Measurements from ENCODE around the gene NRGN. TPM values are rescaled to one million over a fixed set of nuclear protein-coding genes. Genes with fewer than 3 reads are reported as not detected.

The NRGN gene
- total RNA-seq, 1 donor from 2014 or later = 79.9 TPM

GRCh38 chr11:124728134-124728533, 11.6 kb upstream of the NRGN start:
- Histone ChIP-seq H3K27me3 (no peaks in the 10 kb centered on the region), H3K27ac (no peak overlapping the region), H3K4me3 (no peak overlapping the region), H3K36me3 (no peaks in the 10 kb centered on the region), H3K4me1 (peaks cover 13% of the 10 kb centered on the region), H3K9me3 (no peaks in the 10 kb centered on the region)
- no peak for ATAC-seq
- intact Hi-C loops (cut with DNase I) = no loop called here
- DNase-seq = no peak
- TF ChIP-seq, protein P1, sequence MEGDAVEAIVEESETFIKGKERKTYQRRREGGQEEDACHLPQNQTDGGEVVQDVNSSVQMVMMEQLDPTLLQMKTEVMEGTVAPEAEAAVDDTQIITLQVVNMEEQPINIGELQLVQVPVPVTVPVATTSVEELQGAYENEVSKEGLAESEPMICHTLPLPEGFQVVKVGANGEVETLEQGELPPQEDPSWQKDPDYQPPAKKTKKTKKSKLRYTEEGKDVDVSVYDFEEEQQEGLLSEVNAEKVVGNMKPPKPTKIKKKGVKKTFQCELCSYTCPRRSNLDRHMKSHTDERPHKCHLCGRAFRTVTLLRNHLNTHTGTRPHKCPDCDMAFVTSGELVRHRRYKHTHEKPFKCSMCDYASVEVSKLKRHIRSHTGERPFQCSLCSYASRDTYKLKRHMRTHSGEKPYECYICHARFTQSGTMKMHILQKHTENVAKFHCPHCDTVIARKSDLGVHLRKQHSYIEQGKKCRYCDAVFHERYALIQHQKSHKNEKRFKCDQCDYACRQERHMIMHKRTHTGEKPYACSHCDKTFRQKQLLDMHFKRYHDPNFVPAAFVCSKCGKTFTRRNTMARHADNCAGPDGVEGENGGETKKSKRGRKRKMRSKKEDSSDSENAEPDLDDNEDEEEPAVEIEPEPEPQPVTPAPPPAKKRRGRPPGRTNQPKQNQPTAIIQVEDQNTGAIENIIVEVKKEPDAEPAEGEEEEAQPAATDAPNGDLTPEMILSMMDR (IDR thresholded peaks at IDR 0.05) = no peak

- DNase-seq (no peak), ATAC-seq (no peak)
- Histone ChIP-seq H3K4me3 (no peak overlapping the region), H3K36me3 (no peaks in the 10 kb centered on the region), H3K4me1 (peaks cover 13% of the 10 kb centered on the region), H3K27ac (no peak overlapping the region), H3K27me3 (no peaks in the 10 kb centered on the region), H3K9me3 (no peaks in the 10 kb centered on the region)
- TF ChIP-seq, protein P1 (IDR thresholded peaks at IDR 0.05) = no peak
- intact Hi-C loops (cut with DNase I) = no loop called here
Measured at GRCh38 chr11:124729571-124729970, 10.2 kb upstream of the NRGN start.

DNA sequence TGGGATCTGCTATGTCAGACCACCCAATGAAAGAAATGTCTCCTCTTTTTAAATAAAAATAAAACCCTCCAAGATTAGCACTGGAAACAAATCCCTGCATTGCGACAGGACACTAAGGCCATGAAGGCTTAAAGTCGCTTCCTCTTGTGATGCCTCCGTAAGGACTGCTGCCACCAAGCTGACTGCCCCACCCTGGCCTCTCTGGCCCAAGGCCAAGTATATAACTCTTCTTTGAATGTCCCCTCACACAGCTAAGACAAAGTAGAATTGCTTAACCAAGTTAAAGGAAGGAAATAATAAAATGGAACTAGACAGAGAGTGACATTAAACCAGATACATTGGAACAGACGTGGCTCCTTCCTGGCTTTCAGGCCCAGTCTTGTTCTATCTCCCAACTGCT, 7.5 kb upstream of the NRGN start:
- no peak for DNase-seq
- Histone ChIP-seq H3K4me1 (peaks cover 3% of the 10 kb centered on the region), H3K9me3 (no peaks in the 10 kb centered on the region), H3K4me3 (no peak overlapping the region), H3K27me3 (no peaks in the 10 kb centered on the region), H3K36me3 (no peaks in the 10 kb centered on the region), H3K27ac (no peak overlapping the region)
- intact Hi-C loops (cut with DNase I) = no loop called here
- peak; percentile 71 for ATAC-seq
- TF ChIP-seq, protein P1 (IDR thresholded peaks at IDR 0.05) = no peak

- ATAC-seq (no peak), DNase-seq (no peak)
- TF ChIP-seq, protein P1 (IDR thresholded peaks at IDR 0.05) = no peak
- intact Hi-C loops (cut with DNase I) = no loop called here
- Histone ChIP-seq H3K4me3 (no peak overlapping the region), H3K4me1 (peaks cover 12% of the 10 kb centered on the region), H3K36me3 (no peaks in the 10 kb centered on the region), H3K9me3 (no peaks in the 10 kb centered on the region), H3K27me3 (peaks cover 6% of the 10 kb centered on the region), H3K27ac (no peak overlapping the region)
Measured at GRCh38 chr11:124736736-124737135, 3.0 kb upstream of the NRGN start.

DNA sequence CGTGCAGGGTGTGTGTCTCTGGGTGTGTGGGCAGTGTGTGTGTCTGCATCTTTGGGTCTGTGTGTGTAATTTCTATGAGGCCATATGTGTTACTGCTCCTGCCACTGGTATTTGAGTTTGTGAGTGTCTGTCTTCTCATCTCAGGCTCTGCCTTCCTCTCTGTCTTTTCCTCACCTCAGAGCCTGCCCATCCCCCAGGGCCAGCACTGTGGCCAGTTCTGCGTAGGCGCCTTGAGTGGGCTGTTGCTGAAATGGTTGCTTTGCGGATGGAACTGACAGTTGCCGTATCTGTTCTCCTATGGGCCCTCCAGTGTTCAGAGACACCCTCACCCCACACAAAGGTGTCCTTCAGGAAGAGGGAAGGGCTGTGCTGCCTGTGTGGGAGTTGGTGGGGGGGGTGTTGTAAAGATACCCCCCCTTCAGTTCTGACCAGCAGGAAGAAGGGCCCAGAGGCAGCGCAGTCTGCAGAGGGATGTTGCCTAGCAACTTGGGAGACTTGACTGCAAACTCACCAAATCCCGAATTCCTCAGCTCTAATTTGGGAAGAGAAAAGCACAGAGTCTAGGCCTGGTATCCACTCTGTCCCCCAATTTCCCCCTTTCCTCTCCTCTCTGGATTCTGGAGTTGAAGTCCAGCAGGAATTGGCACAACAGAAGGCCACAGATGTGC, 2.0 kb upstream of the NRGN start:
- DNase-seq (no peak), ATAC-seq (no peak)
- TF ChIP-seq, protein P1 (IDR thresholded peaks at IDR 0.05) = no peak
- Histone ChIP-seq H3K27ac (no peak overlapping the region), H3K27me3 (peaks cover 6% of the 10 kb centered on the region), H3K4me1 (peaks cover 12% of the 10 kb centered on the region), H3K9me3 (no peaks in the 10 kb centered on the region), H3K4me3 (no peak overlapping the region), H3K36me3 (no peaks in the 10 kb centered on the region)
- intact Hi-C loops (cut with DNase I) = no loop called here
